Activated naive CD8-positive, alpha-beta T cell treated with anti-CD3 and anti-CD28 coated beads, Interleukin-2, amount 50 U/mL, for 24 hours (primary cell): ENCODE data around the gene GEMIN2.
"Not testable (repeated sequence)": the region's sequence is repeated elsewhere in the genome, so short reads cannot be mapped to it uniquely, and the experiment has no call there.

Source experiments
- ATAC-seq: fragments of 150-1000 bp; cut with Tn5 transposase; one replicate; pipeline ENCODE4 v1.10.0; 2021
- DNase-seq: peaks from one replicate; pipeline ENCODE4 v3.0.0; 2021
- H3K27ac Mint-ChIP-seq: one replicate; pipeline ENCODE4 v1.8.0; 2021; ENCODE audit warnings: mild to moderate bottlenecking, mixed read lengths
- H3K27me3 Mint-ChIP-seq: one replicate; pipeline ENCODE4 v1.8.0; 2021; ENCODE audit warnings: mixed read lengths
- H3K36me3 Mint-ChIP-seq: one replicate; pipeline ENCODE4 v1.8.0; 2021; ENCODE audit warnings: low read depth, mixed read lengths
- H3K4me1 Mint-ChIP-seq: one replicate; pipeline ENCODE4 v1.8.0; 2021; ENCODE audit warnings: mixed read lengths
- H3K4me3 Mint-ChIP-seq: one replicate; pipeline ENCODE4 v1.8.0; 2021; ENCODE audit warnings: mild to moderate bottlenecking, moderate library complexity, mixed read lengths
- H3K9me3 Mint-ChIP-seq: one replicate; pipeline ENCODE4 v1.8.0; 2021; ENCODE audit warnings: mixed read lengths

GEMIN2 gene, protein sequence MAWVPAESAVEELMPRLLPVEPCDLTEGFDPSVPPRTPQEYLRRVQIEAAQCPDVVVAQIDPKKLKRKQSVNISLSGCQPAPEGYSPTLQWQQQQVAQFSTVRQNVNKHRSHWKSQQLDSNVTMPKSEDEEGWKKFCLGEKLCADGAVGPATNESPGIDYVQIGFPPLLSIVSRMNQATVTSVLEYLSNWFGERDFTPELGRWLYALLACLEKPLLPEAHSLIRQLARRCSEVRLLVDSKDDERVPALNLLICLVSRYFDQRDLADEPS

DNA sequence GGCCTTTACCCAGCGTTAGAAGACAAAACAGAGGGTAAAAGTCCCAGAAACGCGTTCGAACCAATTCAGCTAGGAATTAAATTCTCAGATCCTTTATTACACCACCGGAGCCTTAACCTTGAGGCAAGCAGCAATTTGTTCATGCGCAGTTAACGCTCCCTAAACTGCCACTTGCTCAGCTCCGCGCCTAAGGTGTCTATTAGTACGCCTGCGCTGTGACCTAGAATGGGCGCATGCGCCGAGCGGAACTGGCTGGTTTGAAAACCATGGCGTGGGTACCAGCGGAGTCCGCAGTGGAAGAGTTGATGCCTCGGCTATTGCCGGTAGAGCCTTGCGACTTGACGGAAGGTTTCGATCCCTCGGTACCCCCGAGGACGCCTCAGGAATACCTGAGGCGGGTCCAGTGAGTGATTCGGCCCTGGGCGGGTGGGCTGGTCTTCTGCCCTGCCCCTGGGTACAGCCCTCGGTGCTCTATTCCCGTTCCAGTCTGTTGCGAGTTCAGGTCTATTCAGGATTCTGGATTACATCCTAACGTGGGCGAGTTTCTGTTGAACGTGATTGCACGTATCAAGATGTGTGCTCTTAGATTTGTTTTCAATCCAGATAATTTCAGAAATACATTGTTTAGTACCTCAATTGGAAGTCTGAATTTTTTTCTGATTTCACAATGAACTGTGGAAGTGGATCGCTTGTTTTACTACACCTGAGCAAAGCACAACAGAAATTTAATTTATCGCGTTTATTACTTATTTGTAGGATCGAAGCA lies at the start of gene GEMIN2:
Gene GEMIN2, plus strand, starts transcription at position 251 of the 766 bp plus-strand sequence. Its CDS starts 16 bp downstream, at position 267.
- Mint-ChIP-seq H3K9me3 (no peaks in the 10 kb centered on the region), H3K27me3 (no peaks in the 10 kb centered on the region), H3K4me1 (peaks cover 33% of the 10 kb centered on the region), H3K36me3 (peaks cover 15% of the 10 kb centered on the region), H3K27ac (peak within 1 kb of the TSS; percentile 93), H3K4me3 (peak within 1 kb of the TSS; percentile 91)
- ATAC-seq, result peak; percentile 98
- DNase-seq, result peak; percentile 94

- not testable (repeated sequence) for DNase-seq, ATAC-seq, H3K4me3 Mint-ChIP-seq, H3K27ac Mint-ChIP-seq, H3K27me3 Mint-ChIP-seq, H3K4me1 Mint-ChIP-seq, H3K9me3 Mint-ChIP-seq
- H3K36me3 Mint-ChIP-seq, result peaks cover 43% of the 10 kb centered on the region
These were observed 44.8 kb upstream of the GEMIN2 start for GRCh38 chr14:39069169-39069805.

GRCh38 chr14:39069923-39070322 lies 44.2 kb upstream of the GEMIN2 start:
- Mint-ChIP-seq H3K27ac (no peak overlapping the region), H3K4me1 (peaks cover 2% of the 10 kb centered on the region), H3K4me3 (no peak overlapping the region), H3K27me3 (no peaks in the 10 kb centered on the region), H3K9me3 (no peaks in the 10 kb centered on the region), H3K36me3 (peaks cover 37% of the 10 kb centered on the region)
- DNase-seq (no peak), ATAC-seq (no peak)

- no peak for ATAC-seq
- H3K36me3 Mint-ChIP-seq, result peaks cover 39% of the 10 kb centered on the region
These were observed 43.0 kb upstream of the GEMIN2 start for GRCh38 chr14:39071096-39071495.

DNA sequence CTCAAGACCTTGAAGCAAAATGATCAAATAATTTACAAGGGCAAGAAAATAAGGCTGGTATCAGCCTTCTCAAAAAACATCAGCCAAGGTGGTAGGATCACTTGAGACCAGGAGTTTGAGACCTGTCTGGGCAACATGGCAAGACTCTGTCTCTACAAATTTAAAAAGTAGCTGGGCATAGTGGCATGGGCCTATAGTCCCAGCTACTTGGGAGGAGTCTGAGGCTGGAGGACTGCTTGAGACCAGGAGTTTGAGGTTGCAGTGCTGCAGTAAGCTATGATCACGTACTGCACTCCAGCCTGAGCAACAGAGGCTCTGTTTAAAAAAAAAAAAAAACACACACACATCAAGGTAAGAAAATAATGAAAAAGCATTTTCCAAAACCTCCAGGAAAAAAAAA lies 33.2 kb upstream of the GEMIN2 start:
- Mint-ChIP-seq H3K36me3 (peaks cover 40% of the 10 kb centered on the region), H3K9me3 (no peaks in the 10 kb centered on the region), H3K27ac (no peak overlapping the region), H3K4me1 (no peaks in the 10 kb centered on the region), H3K27me3 (no peaks in the 10 kb centered on the region), H3K4me3 (no peak overlapping the region)
- DNase-seq (no peak), ATAC-seq (no peak)

More at GRCh38 chr14:39071096-39071495, 43.0 kb upstream of the GEMIN2 start:
- no peak for DNase-seq
- Mint-ChIP-seq H3K27me3 (no peaks in the 10 kb centered on the region), H3K9me3 (no peaks in the 10 kb centered on the region), H3K4me1 (peaks cover 2% of the 10 kb centered on the region), H3K27ac (no peak overlapping the region), H3K4me3 (no peak overlapping the region)

- no peak for DNase-seq
- H3K36me3 Mint-ChIP-seq, result peaks cover 42% of the 10 kb centered on the region
- H3K9me3 Mint-ChIP-seq, result no peaks in the 10 kb centered on the region
- ATAC-seq, result no peak
- no peaks in the 10 kb centered on the region for H3K27me3 Mint-ChIP-seq
- H3K27ac Mint-ChIP-seq, result no peak overlapping the region
- no peak overlapping the region for H3K4me3 Mint-ChIP-seq
- no peaks in the 10 kb centered on the region for H3K4me1 Mint-ChIP-seq
These were observed 31.0 kb upstream of the GEMIN2 start for GRCh38 chr14:39083127-39083526.

GRCh38 chr14:39085933-39086332 lies 28.2 kb upstream of the GEMIN2 start:
- Mint-ChIP-seq H3K27me3 (no peaks in the 10 kb centered on the region), H3K36me3 (peaks cover 44% of the 10 kb centered on the region), H3K4me1 (no peaks in the 10 kb centered on the region), H3K27ac (no peak overlapping the region), H3K4me3 (no peak overlapping the region), H3K9me3 (no peaks in the 10 kb centered on the region)
- ATAC-seq (no peak), DNase-seq (no peak)

- peaks cover 51% of the 10 kb centered on the region for H3K36me3 Mint-ChIP-seq
- H3K9me3 Mint-ChIP-seq, result no peaks in the 10 kb centered on the region
- no peaks in the 10 kb centered on the region for H3K27me3 Mint-ChIP-seq
- ATAC-seq (no peak), DNase-seq (no peak)
- H3K27ac Mint-ChIP-seq, result no peak overlapping the region
- H3K4me3 Mint-ChIP-seq, result no peak overlapping the region
- H3K4me1 Mint-ChIP-seq, result peaks cover 11% of the 10 kb centered on the region
These were observed 26.6 kb upstream of the GEMIN2 start for GRCh38 chr14:39087493-39087892.

- DNase-seq (no peak), ATAC-seq (no peak)
- Mint-ChIP-seq H3K27me3 (no peaks in the 10 kb centered on the region), H3K4me1 (peaks cover 24% of the 10 kb centered on the region), H3K36me3 (peaks cover 46% of the 10 kb centered on the region), H3K4me3 (no peak overlapping the region), H3K27ac (no peak overlapping the region), H3K9me3 (no peaks in the 10 kb centered on the region)
These were observed 23.5 kb upstream of the GEMIN2 start for GRCh38 chr14:39090548-39091111.

GRCh38 chr14:39091716-39092115 lies 22.4 kb upstream of the GEMIN2 start:
- Mint-ChIP-seq H3K36me3 (peaks cover 39% of the 10 kb centered on the region), H3K9me3 (no peaks in the 10 kb centered on the region), H3K27me3 (no peaks in the 10 kb centered on the region), H3K4me1 (peaks cover 25% of the 10 kb centered on the region), H3K27ac (peak overlapping the region; percentile 5), H3K4me3 (no peak overlapping the region)
- ATAC-seq, result no peak
- no peak for DNase-seq

DNA sequence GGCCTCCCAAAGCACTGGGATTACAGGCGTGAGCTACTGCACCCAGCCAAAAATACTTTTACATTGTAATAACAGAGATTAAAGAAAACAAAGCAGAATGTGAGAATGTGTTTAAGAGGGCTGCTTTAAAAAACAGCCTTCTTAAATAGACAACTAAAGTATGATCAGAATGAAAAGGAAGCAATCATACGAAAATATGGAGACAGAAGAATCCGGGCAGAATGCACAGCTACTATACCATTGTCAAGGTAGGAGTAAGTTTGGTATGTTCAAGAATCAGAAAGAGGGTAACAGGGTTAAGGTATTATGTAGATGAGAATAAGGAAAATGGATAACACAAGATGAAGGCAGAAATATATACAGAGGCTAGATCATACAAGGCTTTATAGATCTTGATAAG lies 19.6 kb upstream of the GEMIN2 start:
- Mint-ChIP-seq H3K27ac (peak overlapping the region; percentile 37), H3K36me3 (peaks cover 31% of the 10 kb centered on the region), H3K4me3 (no peak overlapping the region), H3K4me1 (peaks cover 41% of the 10 kb centered on the region), H3K27me3 (no peaks in the 10 kb centered on the region), H3K9me3 (no peaks in the 10 kb centered on the region)
- ATAC-seq, result no peak
- no peak for DNase-seq

DNA sequence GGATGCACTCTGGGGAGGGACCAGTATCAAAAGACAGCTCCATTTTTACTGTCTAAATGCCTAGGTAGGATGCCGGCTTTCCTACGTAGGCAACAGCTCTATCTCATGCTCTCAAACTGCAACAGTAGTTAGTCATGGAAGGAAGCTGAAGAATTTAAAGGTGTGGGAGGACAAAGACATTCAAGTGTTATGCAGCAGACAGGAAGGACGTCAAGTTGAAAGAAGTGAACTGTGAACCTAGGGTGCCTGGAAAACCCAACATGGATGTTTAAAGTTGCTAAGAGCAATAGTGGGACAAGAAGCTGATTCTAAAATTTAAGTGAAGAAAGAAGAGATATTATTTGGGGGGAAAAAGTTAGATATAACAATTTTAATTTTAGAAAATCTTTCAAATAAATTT lies 17.0 kb upstream of the GEMIN2 start:
- DNase-seq (peak; percentile 10), ATAC-seq (peak; percentile 99)
- peak overlapping the region; percentile 58 for H3K27ac Mint-ChIP-seq
- H3K27me3 Mint-ChIP-seq, result no peaks in the 10 kb centered on the region
- H3K4me1 Mint-ChIP-seq, result peaks cover 51% of the 10 kb centered on the region
- H3K9me3 Mint-ChIP-seq, result no peaks in the 10 kb centered on the region
- peaks cover 17% of the 10 kb centered on the region for H3K36me3 Mint-ChIP-seq
- H3K4me3 Mint-ChIP-seq, result peak overlapping the region; percentile 29

GRCh38 chr14:39099215-39099614 lies 14.9 kb upstream of the GEMIN2 start:
- H3K9me3 Mint-ChIP-seq, ATAC-seq, H3K27ac Mint-ChIP-seq, H3K27me3 Mint-ChIP-seq, H3K4me3 Mint-ChIP-seq, DNase-seq: not testable (repeated sequence)
- Mint-ChIP-seq H3K4me1 (peaks cover 59% of the 10 kb centered on the region), H3K36me3 (peaks cover 12% of the 10 kb centered on the region)

DNA sequence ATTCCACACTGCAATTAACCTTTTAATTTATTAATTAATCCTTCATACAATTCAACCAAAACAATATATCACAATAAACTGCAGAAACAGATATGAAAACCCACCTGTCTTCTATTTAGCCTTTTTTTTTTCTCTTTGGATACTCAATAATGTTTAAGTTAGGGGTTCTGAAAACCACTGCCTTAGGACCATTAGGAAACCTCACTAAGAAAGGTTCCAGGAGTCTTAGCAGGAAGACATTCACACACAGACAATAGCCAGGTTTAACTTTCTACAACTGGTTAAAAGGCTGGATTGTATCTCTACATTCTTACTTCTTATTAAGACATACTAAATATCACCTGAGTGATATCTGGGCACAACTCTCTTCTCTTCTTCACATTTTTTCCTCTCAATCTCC lies 14.4 kb upstream of the GEMIN2 start:
- H3K4me3 Mint-ChIP-seq, result no peak overlapping the region
- H3K36me3 Mint-ChIP-seq, result peaks cover 7% of the 10 kb centered on the region
- no peak for DNase-seq
- peaks cover 58% of the 10 kb centered on the region for H3K4me1 Mint-ChIP-seq
- H3K27ac Mint-ChIP-seq, result peak overlapping the region; percentile 29
- H3K27me3 Mint-ChIP-seq, result no peaks in the 10 kb centered on the region
- no peaks in the 10 kb centered on the region for H3K9me3 Mint-ChIP-seq
- no peak for ATAC-seq
